HCT116 (cell line): ENCODE results near the gene SEC14L3. TPM values are rescaled to one million over a fixed set of nuclear protein-coding genes. Genes with fewer than 3 reads are reported as not detected.

ENCODE experiments used
- ATAC-seq: fragments of 200-7000 bp; cut with Tn5 transposase; 2 replicates; pipeline ENCODE4 v1.9.1; 2020; ENCODE audit warnings: mild to moderate bottlenecking, moderate library complexity
- BruUV-seq: library from RNA; stranded (reverse); fragments of 400-500 nt; replicated peaks from 2 replicates; lab custom pipeline; 2021; lab: Mats Ljungman, UMichigan
- CTCF ChIA-PET: fragments of 300-600 bp; sonication (Branson Sonifier 250); formaldehyde crosslinking; loops from one replicate; lab custom pipeline; 2021; ENCODE audit warnings: antibody characterized with exemption; lab: Charles Lee
- POLR2A ChIA-PET: fragments of 300-600, 350-600 bp; sonication (Branson Sonifier 250); formaldehyde crosslinking; loops from one replicate; lab custom pipeline; 2021; ENCODE audit warnings: antibody characterized with exemption; lab: Charles Lee
- RAD21 ChIA-PET, 2 experiments: fragments of 300-600 bp; sonication (Branson Sonifier 250); formaldehyde crosslinking; loops; one replicate each; lab custom pipeline; 2023; ENCODE audit warnings: low total read pairs in 2 of 2; ENCODE audit not compliant: uncharacterized antibody in 2 of 2, unreplicated experiment in 2 of 2, low non-redundant PET in 1 of 2; lab: Charles Lee
- DNase-seq: peaks from one replicate; pipeline ENCODE4 v3.0.0-alpha.2; 2010; ENCODE audit warnings: low read depth, low spot score
- H2AFZ ChIP-seq: fragments of 200-600 bp; shearing (Covaris generic), sonication (generic); 2 replicates; pipeline ENCODE4 v1.6.1; 2017; ENCODE audit warnings: low read depth, mixed run types, mixed read lengths, antibody characterized with exemption, low read length; ENCODE audit not compliant: poor library complexity, severe bottlenecking
- H3K27ac ChIP-seq: 2 replicates; pipeline ENCODE4 v1.5.1; 2012; ENCODE audit warnings: low read depth, low read length
- H3K27me3 ChIP-seq: fragments of 200-600 bp; sonication (generic); 2 replicates; pipeline ENCODE4 v1.6.1; 2016; ENCODE audit warnings: mixed run types, low read length, mixed read lengths; ENCODE audit not compliant: insufficient read depth
- H3K36me3 ChIP-seq, 2 experiments: fragments of 200-500 bp in 1 of 2; fragments of 200-600 bp in 1 of 2; sonication (Bioruptor generic) in 1 of 2; sonication (generic) in 1 of 2; 2 replicates each; pipeline versions ENCODE4 v1.5.1 to v1.6.1; 2014 to 2016; ENCODE audit warnings: low read length in 2 of 2, inconsistent platforms in 1 of 2, mixed read lengths in 1 of 2, mixed run types in 1 of 2; ENCODE audit not compliant: insufficient read depth in 2 of 2, control insufficient read depth in 1 of 2
- H3K4me1 ChIP-seq, 2 experiments: fragments of 200-600 bp in 1 of 2; sonication (generic) in 1 of 2; 2 replicates each; pipeline versions ENCODE4 v1.5.1 to v1.6.1; 2012 to 2017; ENCODE audit warnings: low read length in 2 of 2, inconsistent platforms in 1 of 2, mild to moderate bottlenecking in 1 of 2, mixed read lengths in 1 of 2, mixed run types in 1 of 2, moderate library complexity in 1 of 2; ENCODE audit not compliant: insufficient read depth in 2 of 2, control insufficient read depth in 1 of 2
- H3K4me2 ChIP-seq: fragments of 200-600 bp; sonication (generic); 2 replicates; pipeline ENCODE4 v1.6.1; 2017; ENCODE audit warnings: mixed run types, low read length, mixed read lengths
- H3K4me3 ChIP-seq, 2 experiments: fragments of 200-600 bp in 1 of 2; sonication (generic) in 1 of 2; replicated peaks in 1 of 2; 2 replicates each; pipeline ENCODE4 v1.5.1; 2011 to 2016; ENCODE audit warnings: low read length in 2 of 2, control low read depth in 1 of 2, low read depth in 1 of 2, mild to moderate bottlenecking in 1 of 2, mixed read lengths in 1 of 2, mixed run types in 1 of 2
- H3K79me2 ChIP-seq: fragments of 200-600 bp; sonication (generic); 2 replicates; pipeline ENCODE4 v1.6.1; 2017; ENCODE audit warnings: mild to moderate bottlenecking, mixed run types, low read length, moderate library complexity, mixed read lengths; ENCODE audit not compliant: insufficient read depth
- H3K9ac ChIP-seq: fragments of 200-600 bp; sonication (generic); 2 replicates; pipeline ENCODE4 v1.6.1; 2016; ENCODE audit warnings: low read length, mixed read lengths
- H3K9me2 ChIP-seq: fragments of 200-600 bp; sonication (generic), shearing (Covaris generic); 2 replicates; pipeline ENCODE4 v1.6.1; 2017; ENCODE audit warnings: mixed run types, mild to moderate bottlenecking, moderate library complexity; ENCODE audit not compliant: insufficient read depth
- H3K9me3 ChIP-seq, 2 experiments: fragments of 200-500 bp in 1 of 2; fragments of 200-600 bp in 1 of 2; sonication (Bioruptor generic) in 1 of 2; sonication (generic) in 1 of 2; 2 replicates each; pipeline ENCODE4 v1.6.1; 2014 to 2017; ENCODE audit warnings: low read length in 2 of 2, mixed read lengths in 2 of 2, inconsistent platforms in 1 of 2, low read depth in 1 of 2, mild to moderate bottlenecking in 1 of 2, mixed run types in 1 of 2, moderate library complexity in 1 of 2; ENCODE audit not compliant: control insufficient read depth in 1 of 2, insufficient read depth in 1 of 2
- H4K20me1 ChIP-seq: fragments of 200-600 bp; sonication (generic), shearing (Covaris generic); 2 replicates; pipeline ENCODE4 v1.6.1; 2017; ENCODE audit warnings: mixed run types, mild to moderate bottlenecking, moderate library complexity; ENCODE audit not compliant: insufficient read depth
- ELF1 ChIP-seq: IDR thresholded peaks from 2 replicates; pipeline ENCODE4 v1.6.1; 2012; ENCODE audit warnings: low read depth, borderline replicate concordance
- intact Hi-C: fragments of 100-400 bp; cut with micrococcal nuclease; formaldehyde crosslinking; loops from 2 replicates; pipeline ENCODE4 v1.10.0; 2022
- total RNA-seq: library from RNA; stranded (reverse); gene quantifications from one replicate; pipeline ENCODE4 v1.2.1, GENCODE V29; 2021; ENCODE audit not compliant: unreplicated experiment
- TF ChIP-seq, protein P1 (sequence below), 3 experiments: fragments of 200-600 bp in 1 of 3; sonication (generic) in 1 of 3; IDR thresholded peaks in 2 of 3; conservative IDR thresholded peaks in 1 of 3; 2 replicates each; pipeline ENCODE4 v1.5.1; 2012 to 2017; ENCODE audit warnings: low read depth in 2 of 3, low read length in 2 of 3, antibody characterized with exemption in 1 of 3, borderline replicate concordance in 1 of 3, control low read depth in 1 of 3, mild to moderate bottlenecking in 1 of 3, mixed read lengths in 1 of 3, mixed run types in 1 of 3, moderate library complexity in 1 of 3; ENCODE audit not compliant: insufficient read depth in 1 of 3

SEC14L3 gene
- total RNA-seq, 1 experiment from 2014 or later: not detected

- H3K9me2 ChIP-seq: no peaks in the 10 kb centered on the region
- DNase-seq: no peak
- H3K4me2 ChIP-seq: peak overlapping the region; percentile 93
- RAD21 ChIA-PET: interaction anchor here (0.8 to 1.8 kb wide), 5 partner anchors 28 to 137 kb away, joined by 3 to 6 read pairs (median 4); partner anchors contain the start of genes RNF215 (in 1 of the 2) and SEC14L2 (in 1 of the 2)
- no peaks in the 10 kb centered on the region for H3K9me3 ChIP-seq
- intact Hi-C loops: loop anchor here (5.0 to 10.0 kb wide), 2 partner anchors 137 to 660 kb away; partner anchors contain the start of genes CASTOR1 and SMTN
- CTCF ChIA-PET: interaction anchor here (0.6 to 2.7 kb wide), 9 partner anchors 8 to 137 kb away, joined by 3 to 12 read pairs (median 5); partner anchors contain the start of gene RNF215
- peak overlapping the region; percentile 82 for H3K4me3 ChIP-seq
- H3K4me1 ChIP-seq: peaks cover 38 to 69% of the 10 kb centered on the region in 2 experiments
- H3K36me3 ChIP-seq: peaks cover 2 to 15% of the 10 kb centered on the region in 2 experiments; a peak in 2 of 4 replicates
- H3K9ac ChIP-seq: peak overlapping the region; percentile 96
- no peak overlapping the region for H2AFZ ChIP-seq
- H3K79me2 ChIP-seq: peaks cover 22% of the 10 kb centered on the region; the same call in 1 of the 2 replicates
- no peaks in the 10 kb centered on the region for H3K27me3 ChIP-seq
- no peak for TF ChIP-seq ELF1
- TF ChIP-seq, protein P1, sequence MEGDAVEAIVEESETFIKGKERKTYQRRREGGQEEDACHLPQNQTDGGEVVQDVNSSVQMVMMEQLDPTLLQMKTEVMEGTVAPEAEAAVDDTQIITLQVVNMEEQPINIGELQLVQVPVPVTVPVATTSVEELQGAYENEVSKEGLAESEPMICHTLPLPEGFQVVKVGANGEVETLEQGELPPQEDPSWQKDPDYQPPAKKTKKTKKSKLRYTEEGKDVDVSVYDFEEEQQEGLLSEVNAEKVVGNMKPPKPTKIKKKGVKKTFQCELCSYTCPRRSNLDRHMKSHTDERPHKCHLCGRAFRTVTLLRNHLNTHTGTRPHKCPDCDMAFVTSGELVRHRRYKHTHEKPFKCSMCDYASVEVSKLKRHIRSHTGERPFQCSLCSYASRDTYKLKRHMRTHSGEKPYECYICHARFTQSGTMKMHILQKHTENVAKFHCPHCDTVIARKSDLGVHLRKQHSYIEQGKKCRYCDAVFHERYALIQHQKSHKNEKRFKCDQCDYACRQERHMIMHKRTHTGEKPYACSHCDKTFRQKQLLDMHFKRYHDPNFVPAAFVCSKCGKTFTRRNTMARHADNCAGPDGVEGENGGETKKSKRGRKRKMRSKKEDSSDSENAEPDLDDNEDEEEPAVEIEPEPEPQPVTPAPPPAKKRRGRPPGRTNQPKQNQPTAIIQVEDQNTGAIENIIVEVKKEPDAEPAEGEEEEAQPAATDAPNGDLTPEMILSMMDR (IDR thresholded peaks at IDR 0.05 in 2 of 3, conservative IDR thresholded peaks at IDR 0.05 in 1 of 3; ENCODE audit: borderline replicate concordance in 1 of 3, insufficient read depth in 1 of 3, low read depth in 2 of 3, low read length in 2 of 3): peak in 2 of 3 experiments; percentile 25 to 27; a peak in 2 of 6 replicates
- POLR2A ChIA-PET: interaction anchor here (0.8 to 4.6 kb wide), 16 partner anchors 11 to 216 kb away, joined by 3 to 40 read pairs (median 6); partner anchors contain the start of genes RNF215, SEC14L2 and TBC1D10A
- TSS peak; percentile 6 for BruUV-seq
- peak overlapping the region; percentile 98 for H3K27ac ChIP-seq
- no peaks in the 10 kb centered on the region for H4K20me1 ChIP-seq
- no peak for ATAC-seq
Measured at GRCh38 chr22:30424534-30425326, 47.1 kb downstream of the SEC14L3 start.
